Parathyroid adenoma (tissue), 2 donors: ENCODE data around the gene SLC44A5.

Experiments used
- H2AFZ ChIP-seq: fragments of 300-600 bp; sonication (generic); one replicate; pipeline ENCODE4 v1.7.0; 2017; ENCODE audit warnings: antibody characterized with exemption, mild to moderate bottlenecking
- H3K27ac ChIP-seq: fragments of 300-600 bp; sonication (generic); one replicate; pipeline ENCODE4 v1.7.0; 2017
- H3K27me3 ChIP-seq: fragments of 300-600 bp; sonication (generic); one replicate; pipeline ENCODE4 v1.7.0; 2017; ENCODE audit warnings: low read length; ENCODE audit not compliant: control insufficient read depth, insufficient read depth
- H3K36me3 ChIP-seq: fragments of 300-600 bp; sonication (generic); one replicate; pipeline ENCODE4 v1.7.0; 2017; ENCODE audit warnings: low read length; ENCODE audit not compliant: control insufficient read depth, insufficient read depth
- H3K4me1 ChIP-seq: fragments of 300-600 bp; sonication (generic); one replicate; pipeline ENCODE4 v1.7.0; 2017; ENCODE audit warnings: control low read depth
- H3K4me2 ChIP-seq: fragments of 300-600 bp; sonication (generic); one replicate; pipeline ENCODE4 v1.7.0; 2017; ENCODE audit warnings: low read length
- H3K4me3 ChIP-seq: fragments of 300-600 bp; sonication (generic); one replicate; pipeline ENCODE4 v1.7.0; 2017; ENCODE audit warnings: low read depth, low read length
- H3K79me2 ChIP-seq: fragments of 300-600 bp; sonication (generic); one replicate; pipeline ENCODE4 v1.7.0; 2017; ENCODE audit warnings: control low read depth
- H3K9ac ChIP-seq: fragments of 300-600 bp; sonication (generic); one replicate; pipeline ENCODE4 v1.7.0; 2017; ENCODE audit warnings: mild to moderate bottlenecking
- H3K9me3 ChIP-seq: fragments of 300-600 bp; sonication (generic); one replicate; pipeline ENCODE4 v1.7.0; 2017; ENCODE audit warnings: low read length; ENCODE audit not compliant: control insufficient read depth
- CTCF ChIP-seq: fragments of 300-600 bp; sonication (generic); IDR thresholded peaks from one replicate; pipeline ENCODE4 v1.7.0; 2017; ENCODE audit warnings: antibody characterized with exemption, mild to moderate bottlenecking
- donor health status: primary hyperparathyroidism.

Gene SLC44A5

GRCh38 chr1:75589637-75590036 is 21.3 kb downstream of the SLC44A5 start:
- no peaks in the 10 kb centered on the region for H3K4me1 ChIP-seq
- H3K4me2 ChIP-seq: no peak overlapping the region
- no peak overlapping the region for H3K4me3 ChIP-seq
- TF ChIP-seq CTCF: no peak
- no peaks in the 10 kb centered on the region for H3K36me3 ChIP-seq
- H2AFZ ChIP-seq: no peak overlapping the region
- no peaks in the 10 kb centered on the region for H3K27me3 ChIP-seq
- no peak overlapping the region for H3K27ac ChIP-seq
- H3K9me3 ChIP-seq: no peaks in the 10 kb centered on the region
- no peaks in the 10 kb centered on the region for H3K79me2 ChIP-seq
- H3K9ac ChIP-seq: no peak overlapping the region

- Histone ChIP-seq H3K9ac (no peak overlapping the region), H3K4me3 (no peak overlapping the region)
Observed at GRCh38 chr1:75588779-75589475, 22.0 kb downstream of the SLC44A5 start.

GRCh38 chr1:75587692-75588091 is 23.2 kb downstream of the SLC44A5 start:
- no peak for TF ChIP-seq CTCF
- H3K9ac ChIP-seq: no peak overlapping the region
- H3K36me3 ChIP-seq: no peaks in the 10 kb centered on the region
- no peak overlapping the region for H3K4me3 ChIP-seq
- H2AFZ ChIP-seq: no peak overlapping the region
- no peak overlapping the region for H3K27ac ChIP-seq
- H3K4me2 ChIP-seq: no peak overlapping the region
- H3K4me1 ChIP-seq: no peaks in the 10 kb centered on the region
- H3K9me3 ChIP-seq: no peaks in the 10 kb centered on the region
- no peaks in the 10 kb centered on the region for H3K27me3 ChIP-seq
- no peaks in the 10 kb centered on the region for H3K79me2 ChIP-seq

More at GRCh38 chr1:75588779-75589475, 22.0 kb downstream of the SLC44A5 start:
- Histone ChIP-seq H3K36me3 (no peaks in the 10 kb centered on the region), H2AFZ (no peak overlapping the region), H3K27ac (no peak overlapping the region), H3K27me3 (no peaks in the 10 kb centered on the region), H3K4me2 (no peak overlapping the region), H3K4me1 (no peaks in the 10 kb centered on the region), H3K9me3 (no peaks in the 10 kb centered on the region), H3K79me2 (no peaks in the 10 kb centered on the region)
- no peak for TF ChIP-seq CTCF

- Histone ChIP-seq H3K4me2 (no peak overlapping the region), H3K9me3 (no peaks in the 10 kb centered on the region), H3K4me3 (no peak overlapping the region), H3K27me3 (no peaks in the 10 kb centered on the region), H3K9ac (no peak overlapping the region), H2AFZ (no peak overlapping the region), H3K4me1 (no peaks in the 10 kb centered on the region), H3K79me2 (no peaks in the 10 kb centered on the region), H3K27ac (no peak overlapping the region), H3K36me3 (no peaks in the 10 kb centered on the region)
- no peak for TF ChIP-seq CTCF
Observed at GRCh38 chr1:75583282-75583681, 27.6 kb downstream of the SLC44A5 start.

GRCh38 chr1:75582725-75583261 is 28.1 kb downstream of the SLC44A5 start:
- Histone ChIP-seq H3K36me3 (no peaks in the 10 kb centered on the region), H3K79me2 (no peaks in the 10 kb centered on the region), H3K27me3 (no peaks in the 10 kb centered on the region), H3K9me3 (no peaks in the 10 kb centered on the region), H3K4me1 (no peaks in the 10 kb centered on the region), H3K27ac (no peak overlapping the region), H3K9ac (no peak overlapping the region), H3K4me2 (no peak overlapping the region), H2AFZ (no peak overlapping the region), H3K4me3 (no peak overlapping the region)
- no peak for TF ChIP-seq CTCF
